GM13976 (cell line): ENCODE data around the gene RAB35.

Experiments
- DNase-seq: peaks from one replicate; pipeline ENCODE4 v3.0.0; 2012; ENCODE audit warnings: low spot score
- in situ Hi-C: fragments of 300-500 bp; cut with MboI; formaldehyde crosslinking; loops from one replicate; pipeline ENCODE4 v1.12.0; 2022; ENCODE audit warnings: low sequenced_read_pairs, mixed read lengths, inconsistent platforms; ENCODE audit not compliant: unreplicated experiment
- TF ChIP-seq, protein P1 (sequence below): IDR thresholded peaks from 2 replicates; pipeline ENCODE4 v1.5.1; 2012; ENCODE audit warnings: borderline replicate concordance, mild to moderate bottlenecking; ENCODE audit not compliant: insufficient read depth; ENCODE audit errors: extremely low read depth, missing control alignments, control extremely low read depth

Gene RAB35

DNA sequence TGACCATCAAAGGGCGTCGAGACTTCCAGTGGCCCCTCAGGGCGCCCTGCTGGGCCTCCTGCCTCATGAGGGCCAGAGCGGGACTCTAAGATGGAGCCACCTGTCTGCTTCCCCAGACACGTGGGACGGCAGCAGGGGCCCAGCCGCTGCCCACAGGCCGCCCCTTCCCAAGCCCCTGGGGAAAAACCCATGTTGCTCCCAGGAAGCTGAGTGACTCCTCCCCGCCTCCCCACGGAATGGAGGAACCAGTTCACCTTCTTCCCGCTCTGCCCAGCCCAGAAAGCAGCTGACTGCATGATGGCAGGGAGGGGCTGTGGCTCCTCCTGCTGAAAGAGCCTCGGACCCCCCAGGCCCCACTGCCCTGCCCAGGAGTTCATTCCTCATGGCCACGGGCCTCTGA, 14.9 kb downstream of the RAB35 start:
- no peak for DNase-seq
- TF ChIP-seq, protein P1, sequence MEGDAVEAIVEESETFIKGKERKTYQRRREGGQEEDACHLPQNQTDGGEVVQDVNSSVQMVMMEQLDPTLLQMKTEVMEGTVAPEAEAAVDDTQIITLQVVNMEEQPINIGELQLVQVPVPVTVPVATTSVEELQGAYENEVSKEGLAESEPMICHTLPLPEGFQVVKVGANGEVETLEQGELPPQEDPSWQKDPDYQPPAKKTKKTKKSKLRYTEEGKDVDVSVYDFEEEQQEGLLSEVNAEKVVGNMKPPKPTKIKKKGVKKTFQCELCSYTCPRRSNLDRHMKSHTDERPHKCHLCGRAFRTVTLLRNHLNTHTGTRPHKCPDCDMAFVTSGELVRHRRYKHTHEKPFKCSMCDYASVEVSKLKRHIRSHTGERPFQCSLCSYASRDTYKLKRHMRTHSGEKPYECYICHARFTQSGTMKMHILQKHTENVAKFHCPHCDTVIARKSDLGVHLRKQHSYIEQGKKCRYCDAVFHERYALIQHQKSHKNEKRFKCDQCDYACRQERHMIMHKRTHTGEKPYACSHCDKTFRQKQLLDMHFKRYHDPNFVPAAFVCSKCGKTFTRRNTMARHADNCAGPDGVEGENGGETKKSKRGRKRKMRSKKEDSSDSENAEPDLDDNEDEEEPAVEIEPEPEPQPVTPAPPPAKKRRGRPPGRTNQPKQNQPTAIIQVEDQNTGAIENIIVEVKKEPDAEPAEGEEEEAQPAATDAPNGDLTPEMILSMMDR = no peak
- in situ Hi-C loops = no loop called here

DNA sequence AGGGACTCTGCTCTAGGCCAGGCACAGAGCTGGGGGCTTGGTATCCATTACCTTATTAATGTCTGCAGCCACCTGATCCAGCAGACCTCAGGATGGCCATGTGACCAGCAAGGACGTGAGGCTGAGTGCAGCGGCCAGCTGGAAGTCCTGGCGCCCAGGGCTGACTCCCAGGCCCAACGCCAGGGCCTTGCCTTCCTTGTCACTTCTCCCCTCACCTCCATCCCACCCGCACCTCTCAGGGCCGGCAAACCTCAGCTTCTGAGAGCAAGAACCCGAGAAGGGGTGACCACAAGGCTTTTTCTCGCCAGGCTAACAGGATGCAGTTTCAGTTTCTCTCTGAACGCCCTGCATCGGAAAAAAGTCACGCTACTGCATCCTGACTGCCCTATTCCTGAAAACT, 15.4 kb downstream of the RAB35 start:
- TF ChIP-seq, protein P1 = no peak
- in situ Hi-C loops = no loop called here
- DNase-seq = peak; percentile 62

DNA sequence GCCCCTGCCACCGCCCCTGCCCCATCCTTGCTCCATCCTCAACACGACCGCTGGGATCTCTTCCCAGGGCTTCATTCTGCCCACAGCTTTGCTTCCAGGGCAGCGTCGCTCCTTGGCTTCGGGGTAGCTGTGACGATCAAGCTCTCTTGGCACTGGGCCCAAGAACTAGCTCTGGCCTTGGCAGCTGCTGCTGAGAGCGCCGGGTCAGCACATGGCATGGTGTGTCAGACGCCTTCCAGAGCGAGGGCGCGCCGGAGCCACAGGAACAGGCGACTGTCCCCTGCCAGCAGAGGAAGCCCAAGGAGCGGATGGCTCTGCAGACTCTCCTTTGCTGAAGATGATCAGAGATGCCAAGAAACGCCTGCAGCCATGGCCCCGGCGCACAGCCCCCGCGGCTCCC, 15.9 kb downstream of the RAB35 start:
- TF ChIP-seq, protein P1 = no peak
- in situ Hi-C loops = no loop called here

DNA sequence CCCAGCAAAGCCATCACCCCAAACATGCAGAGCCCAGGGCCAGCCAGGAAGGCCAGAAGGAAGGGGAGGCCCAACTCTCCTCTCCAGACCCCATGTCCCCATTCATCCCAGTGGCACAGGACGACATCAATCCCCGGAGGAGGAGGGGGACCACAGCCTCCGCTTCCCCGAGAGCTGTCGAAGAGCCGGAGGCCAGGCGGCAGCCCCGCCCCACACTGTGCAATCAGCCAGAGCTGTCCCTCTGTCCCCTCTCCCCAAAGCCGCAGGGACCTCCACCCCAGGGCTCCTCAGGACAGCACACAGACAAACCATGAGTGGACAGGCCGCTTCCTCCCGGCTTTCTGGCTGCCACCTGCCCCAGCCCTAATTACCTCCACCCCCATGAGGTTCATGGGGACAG, 16.8 kb downstream of the RAB35 start:
- no peak for DNase-seq
- TF ChIP-seq, protein P1 = no peak
- in situ Hi-C loops = no loop called here

More for the DNA sequence above, 15.9 kb downstream of the RAB35 start:
- DNase-seq = no peak

DNA sequence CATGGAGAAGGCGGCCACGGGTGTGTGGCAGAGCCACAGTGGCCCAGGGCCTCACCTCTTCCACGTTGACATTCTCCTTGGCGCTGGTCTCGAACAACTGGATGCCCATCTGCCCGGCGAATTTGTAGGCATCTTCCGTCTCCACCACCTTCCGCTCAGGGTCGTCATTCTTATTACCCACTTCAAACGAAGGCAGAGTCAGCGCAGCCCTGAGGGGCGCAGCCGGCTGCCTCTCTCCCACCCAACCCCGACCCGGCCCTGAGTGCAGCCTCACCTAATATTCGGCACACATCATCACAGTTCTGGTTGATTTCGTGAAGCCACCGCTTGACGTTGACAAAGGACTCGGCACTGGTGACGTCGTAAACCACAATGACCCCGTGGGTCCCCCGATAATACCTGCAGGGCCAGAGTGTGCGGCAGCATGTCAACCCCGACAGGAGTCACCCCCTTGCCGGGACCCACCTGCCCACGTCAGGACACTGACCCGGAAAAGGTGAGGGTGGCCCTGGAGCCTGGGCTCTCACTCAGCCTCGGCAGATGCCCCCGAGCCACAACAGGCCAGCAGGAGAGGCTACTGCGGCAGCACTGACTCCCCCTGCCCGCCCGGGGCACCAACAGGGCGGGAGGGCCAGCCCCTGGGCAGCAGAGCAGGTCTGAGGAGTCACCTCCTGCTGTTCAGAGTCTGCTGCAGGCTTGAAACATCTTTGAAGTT, 17.6 kb downstream of the RAB35 start:
- in situ Hi-C loops = no loop called here
- TF ChIP-seq, protein P1 = no peak
- DNase-seq = no peak

DNA sequence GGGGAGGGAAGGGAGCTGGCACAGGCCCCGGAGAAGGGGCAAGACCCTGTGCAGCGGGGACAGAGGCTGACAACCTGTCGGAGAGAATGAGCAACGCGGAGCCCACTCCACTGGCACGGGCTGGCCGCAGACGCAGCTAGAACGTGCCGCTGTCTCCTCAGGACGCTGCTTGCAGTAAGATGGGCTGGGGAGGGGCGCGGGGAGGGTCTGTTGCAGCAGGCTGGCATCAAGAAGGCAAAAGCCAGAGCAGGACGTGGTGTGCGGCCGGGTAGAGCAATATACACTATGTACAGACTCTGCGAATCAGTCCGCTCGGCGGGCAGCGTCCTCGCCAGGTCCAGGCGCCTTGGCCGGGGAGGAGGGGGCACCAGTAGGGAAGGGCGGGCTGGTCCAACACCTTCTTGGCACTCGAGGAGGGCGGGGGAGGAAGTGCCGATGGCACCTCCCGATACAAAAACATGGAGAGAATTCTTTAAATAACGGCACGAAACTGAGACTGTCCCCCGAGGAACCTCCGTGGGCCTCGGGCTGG, 19.8 kb downstream of the RAB35 start:
- TF ChIP-seq, protein P1 = no peak
- in situ Hi-C loops = no loop called here
- no peak for DNase-seq
